ENCODE measurements around the gene CTBP2. TPM values are rescaled to one million over a fixed set of nuclear protein-coding genes. Genes with fewer than 3 reads are reported as not detected.

CTBP2 gene
- total RNA-seq, 2 donors from 2014 or later = 75.3 to 109 TPM

DNA sequence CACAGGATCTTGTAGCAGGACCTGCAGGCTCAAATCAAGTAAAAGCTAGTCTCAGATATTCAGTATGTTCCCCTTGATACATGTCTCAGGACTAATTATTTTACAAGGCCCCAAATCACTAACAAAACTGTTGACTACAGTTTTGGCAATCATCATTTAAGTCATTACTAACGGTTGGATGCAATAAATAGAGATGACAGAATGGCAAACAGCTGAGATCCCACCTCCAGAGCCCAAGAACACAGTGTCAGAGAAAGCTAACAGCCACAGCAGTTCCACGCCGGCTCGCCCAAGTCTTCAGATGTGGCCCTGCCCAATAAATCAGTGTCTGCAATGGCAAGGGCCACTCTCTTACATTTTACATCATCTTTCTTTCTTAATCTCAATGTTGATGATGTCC, 87.6 kb downstream of the CTBP2 start:
- no peaks in the 10 kb centered on the region for H3K9me3 Mint-ChIP-seq
- TF ChIP-seq, protein P1, sequence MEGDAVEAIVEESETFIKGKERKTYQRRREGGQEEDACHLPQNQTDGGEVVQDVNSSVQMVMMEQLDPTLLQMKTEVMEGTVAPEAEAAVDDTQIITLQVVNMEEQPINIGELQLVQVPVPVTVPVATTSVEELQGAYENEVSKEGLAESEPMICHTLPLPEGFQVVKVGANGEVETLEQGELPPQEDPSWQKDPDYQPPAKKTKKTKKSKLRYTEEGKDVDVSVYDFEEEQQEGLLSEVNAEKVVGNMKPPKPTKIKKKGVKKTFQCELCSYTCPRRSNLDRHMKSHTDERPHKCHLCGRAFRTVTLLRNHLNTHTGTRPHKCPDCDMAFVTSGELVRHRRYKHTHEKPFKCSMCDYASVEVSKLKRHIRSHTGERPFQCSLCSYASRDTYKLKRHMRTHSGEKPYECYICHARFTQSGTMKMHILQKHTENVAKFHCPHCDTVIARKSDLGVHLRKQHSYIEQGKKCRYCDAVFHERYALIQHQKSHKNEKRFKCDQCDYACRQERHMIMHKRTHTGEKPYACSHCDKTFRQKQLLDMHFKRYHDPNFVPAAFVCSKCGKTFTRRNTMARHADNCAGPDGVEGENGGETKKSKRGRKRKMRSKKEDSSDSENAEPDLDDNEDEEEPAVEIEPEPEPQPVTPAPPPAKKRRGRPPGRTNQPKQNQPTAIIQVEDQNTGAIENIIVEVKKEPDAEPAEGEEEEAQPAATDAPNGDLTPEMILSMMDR (conservative IDR thresholded peaks at IDR 0.05) = no peak
- no peak overlapping the region for H3K27ac Mint-ChIP-seq
- H3K36me3 Mint-ChIP-seq (ENCODE audit: low read depth) = peaks cover 54% of the 10 kb centered on the region
- Histone ChIP-seq H3K9ac (ENCODE audit: extremely low read depth, low read length, poor library complexity, severe bottlenecking) (no peak overlapping the region), H3K4me1 (ENCODE audit: control insufficient read depth, insufficient read depth, low read length) (no peaks in the 10 kb centered on the region), H3K4me3 (ENCODE audit: low read length) (no peak overlapping the region), H3K27ac (ENCODE audit: low read depth, low read length) (no peak overlapping the region), H3K36me3 (ENCODE audit: control insufficient read depth, insufficient read depth, low read length) (peaks cover 16% of the 10 kb centered on the region), H3K9me3 (ENCODE audit: control insufficient read depth, low read length) (no peaks in the 10 kb centered on the region), H3K27me3 (ENCODE audit: control insufficient read depth, insufficient read depth, low read length, poor library complexity, severe bottlenecking) (no peaks in the 10 kb centered on the region)
- DNase-seq = no peak
- WGBS, 2 experiments (ENCODE audit: insufficient coverage in 1 of 2, insufficient read length in 1 of 2) = 90 to 100% methylated on average over 4 of the region's 4 CpGs
- H3K4me1 Mint-ChIP-seq = no peaks in the 10 kb centered on the region
- no peaks in the 10 kb centered on the region for H3K27me3 Mint-ChIP-seq (ENCODE audit: insufficient read depth)
- H3K4me3 Mint-ChIP-seq = no peak overlapping the region

DNA sequence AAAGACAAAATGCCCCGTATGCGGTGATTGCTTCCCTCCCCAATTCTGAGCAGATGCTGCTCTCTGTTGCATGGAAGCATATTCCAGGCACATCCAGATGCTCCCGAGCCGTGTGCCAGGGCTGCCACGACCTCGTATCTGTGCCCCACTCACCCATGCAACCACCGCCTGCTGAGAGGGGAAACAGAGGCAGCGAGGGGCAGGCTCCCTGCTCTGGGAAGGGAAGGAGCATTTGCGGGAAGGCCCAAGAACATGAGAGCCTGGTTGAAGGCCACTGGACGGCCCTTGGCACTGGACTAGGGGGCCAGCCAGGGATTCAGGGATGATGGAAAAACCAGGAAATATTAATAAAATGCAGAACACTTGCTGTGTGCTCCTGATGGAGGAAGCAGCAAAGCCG, 89.4 kb downstream of the CTBP2 start:
- no peak overlapping the region for H3K4me3 ChIP-seq (ENCODE audit: low read length)
- no peaks in the 10 kb centered on the region for H3K27me3 Mint-ChIP-seq (ENCODE audit: insufficient read depth)
- no peak for DNase-seq
- H3K4me3 Mint-ChIP-seq = no peak overlapping the region
- H3K4me1 ChIP-seq (ENCODE audit: control insufficient read depth, insufficient read depth, low read length) = no peaks in the 10 kb centered on the region
- H3K36me3 ChIP-seq (ENCODE audit: control insufficient read depth, insufficient read depth, low read length) = peaks cover 16% of the 10 kb centered on the region
- no peaks in the 10 kb centered on the region for H3K9me3 Mint-ChIP-seq
- H3K27ac Mint-ChIP-seq = no peak overlapping the region
- no peaks in the 10 kb centered on the region for H3K27me3 ChIP-seq (ENCODE audit: control insufficient read depth, insufficient read depth, low read length, poor library complexity, severe bottlenecking)
- no peak overlapping the region for H3K27ac ChIP-seq (ENCODE audit: low read depth, low read length)
- peaks cover 49% of the 10 kb centered on the region for H3K36me3 Mint-ChIP-seq (ENCODE audit: low read depth)
- H3K4me1 Mint-ChIP-seq = no peaks in the 10 kb centered on the region
- WGBS, 2 experiments (ENCODE audit: insufficient coverage in 1 of 2, insufficient read length in 1 of 2) = 96 to 98% methylated on average over 6 to 11 of the region's 11 CpGs
- H3K9me3 ChIP-seq (ENCODE audit: control insufficient read depth, low read length) = no peaks in the 10 kb centered on the region
- no peak overlapping the region for H3K9ac ChIP-seq (ENCODE audit: extremely low read depth, low read length, poor library complexity, severe bottlenecking)
- TF ChIP-seq, protein P1 (conservative IDR thresholded peaks at IDR 0.05) = no peak

DNA sequence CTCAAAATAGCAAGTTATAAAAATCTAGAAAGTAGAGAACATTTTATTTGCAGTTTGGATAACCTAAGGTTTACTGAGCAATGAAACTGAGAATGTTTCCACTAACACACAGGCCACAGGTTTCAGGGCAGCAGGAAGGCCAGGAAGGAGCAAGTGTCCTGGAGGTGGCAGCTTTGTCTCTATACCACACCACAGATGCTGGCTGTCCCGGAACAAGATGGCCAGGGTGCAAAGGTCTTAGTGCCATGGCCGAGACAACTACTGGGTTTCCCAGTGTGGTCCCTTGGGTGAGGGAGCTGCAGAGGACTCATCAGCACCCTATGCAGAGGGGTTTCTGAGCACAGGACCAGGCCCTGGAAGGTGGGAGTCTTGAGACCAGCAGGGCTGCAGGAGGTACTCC, 92.0 kb downstream of the CTBP2 start:
- H3K27ac ChIP-seq (ENCODE audit: low read depth, low read length) = no peak overlapping the region
- WGBS, 2 experiments (ENCODE audit: insufficient coverage in 1 of 2, insufficient read length in 1 of 2) = 90% methylated on average over 2 of the region's 2 CpGs; no CpG with 5 or more reads in 1 of the 2 experiments

More for the DNA sequence above, 92.0 kb downstream of the CTBP2 start:
- TF ChIP-seq, protein P1 (conservative IDR thresholded peaks at IDR 0.05) = no peak
- Histone ChIP-seq H3K9me3 (ENCODE audit: control insufficient read depth, low read length) (no peaks in the 10 kb centered on the region), H3K36me3 (ENCODE audit: control insufficient read depth, insufficient read depth, low read length) (peaks cover 19% of the 10 kb centered on the region), H3K27me3 (ENCODE audit: control insufficient read depth, insufficient read depth, low read length, poor library complexity, severe bottlenecking) (no peaks in the 10 kb centered on the region), H3K9ac (ENCODE audit: extremely low read depth, low read length, poor library complexity, severe bottlenecking) (no peak overlapping the region), H3K4me1 (ENCODE audit: control insufficient read depth, insufficient read depth, low read length) (no peaks in the 10 kb centered on the region), H3K4me3 (ENCODE audit: low read length) (no peak overlapping the region)
- H3K4me3 Mint-ChIP-seq = no peak overlapping the region
- H3K27me3 Mint-ChIP-seq (ENCODE audit: insufficient read depth) = no peaks in the 10 kb centered on the region
- peaks cover 25% of the 10 kb centered on the region for H3K36me3 Mint-ChIP-seq (ENCODE audit: low read depth)
- peak overlapping the region; percentile 33 for H3K27ac Mint-ChIP-seq
- no peak for DNase-seq
- no peaks in the 10 kb centered on the region for H3K9me3 Mint-ChIP-seq
- peaks cover 6% of the 10 kb centered on the region for H3K4me1 Mint-ChIP-seq

Measured in endodermal cell (in vitro differentiated cells).